HG03045 (cell line): ENCODE data around the gene TP53I3.
A peak's percentile ranks its signal among the peaks of the same experiment; 100 is the strongest.
"Not testable (repeated sequence)": the region's sequence is repeated elsewhere in the genome, so short reads cannot be mapped to it uniquely, and the experiment has no call there.

ENCODE experiments used
- ATAC-seq: cut with Tn5 transposase; IDR thresholded peaks from one replicate; pipeline ENCODE4 v1.9.1; 2021; ENCODE audit warnings: mild to moderate bottlenecking, moderate library complexity; ENCODE audit not compliant: unreplicated experiment

TP53I3 gene, protein sequence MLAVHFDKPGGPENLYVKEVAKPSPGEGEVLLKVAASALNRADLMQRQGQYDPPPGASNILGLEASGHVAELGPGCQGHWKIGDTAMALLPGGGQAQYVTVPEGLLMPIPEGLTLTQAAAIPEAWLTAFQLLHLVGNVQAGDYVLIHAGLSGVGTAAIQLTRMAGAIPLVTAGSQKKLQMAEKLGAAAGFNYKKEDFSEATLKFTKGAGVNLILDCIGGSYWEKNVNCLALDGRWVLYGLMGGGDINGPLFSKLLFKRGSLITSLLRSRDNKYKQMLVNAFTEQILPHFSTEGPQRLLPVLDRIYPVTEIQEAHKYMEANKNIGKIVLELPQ

DNA sequence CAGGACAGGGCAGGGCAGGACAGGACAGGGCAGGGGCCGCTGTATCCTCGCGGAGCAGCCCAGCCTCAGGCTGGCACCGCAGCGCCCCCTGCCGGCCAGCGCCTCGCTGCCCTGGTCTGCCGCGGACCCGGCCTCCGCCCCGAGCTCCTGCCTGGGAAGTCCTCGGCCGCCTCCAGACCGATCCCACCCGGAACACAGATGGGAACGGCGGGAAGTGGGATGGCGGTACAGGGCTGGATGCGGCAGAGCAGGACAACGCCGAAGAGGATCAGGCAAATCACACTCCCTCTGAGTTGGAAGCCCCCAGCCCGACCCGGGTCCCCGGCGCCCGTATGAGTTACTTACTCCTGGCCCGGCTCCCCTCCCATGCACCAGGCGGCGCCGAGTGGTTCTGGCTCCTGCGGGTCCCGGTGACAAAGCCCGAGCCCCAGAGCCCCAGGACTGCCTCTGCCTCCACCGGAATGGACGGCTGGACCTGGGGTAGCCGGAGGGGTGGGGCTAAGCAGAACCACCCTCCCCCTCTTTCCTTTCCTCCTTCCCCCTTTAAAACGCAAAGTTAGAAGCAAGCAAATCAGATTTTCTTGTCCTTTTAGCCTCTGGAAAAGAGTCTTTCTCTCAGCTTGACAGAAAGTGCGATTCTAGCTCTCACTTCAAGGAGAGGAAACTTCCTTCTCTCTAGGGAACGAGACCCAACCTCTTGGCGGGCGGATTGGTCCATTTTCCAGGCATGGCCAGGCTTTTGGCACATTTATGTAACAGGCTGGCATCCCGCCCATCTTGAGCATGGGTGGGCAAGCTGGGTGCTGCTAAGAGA, at the start of gene TP53I3:
Gene TP53I3 (minus strand): TSS at position 449 of the 814 bp plus-strand sequence. CDS start 508 bp downstream, outside the sequence.
- ATAC-seq = peak; percentile 82

DNA sequence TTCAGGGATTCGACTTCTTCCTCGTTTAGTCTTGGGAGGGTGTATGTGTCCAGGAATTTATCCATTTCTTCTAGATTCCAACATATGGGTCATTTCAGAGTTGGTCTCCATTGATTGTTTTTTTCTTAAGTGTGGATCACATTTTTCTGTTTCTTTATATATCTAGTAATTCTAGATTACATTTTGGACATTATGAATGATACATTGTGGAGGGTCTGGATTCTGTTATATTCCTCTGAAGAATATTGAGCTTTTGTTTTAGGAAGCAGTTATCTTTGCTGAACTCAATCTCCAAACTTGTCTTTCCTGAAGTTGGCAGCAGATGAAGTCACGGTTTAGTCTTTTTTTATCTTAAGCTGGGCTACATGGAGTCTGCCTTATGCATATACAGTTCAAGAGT, 47.9 kb upstream of the TP53I3 start:
- ATAC-seq = no peak

DNA sequence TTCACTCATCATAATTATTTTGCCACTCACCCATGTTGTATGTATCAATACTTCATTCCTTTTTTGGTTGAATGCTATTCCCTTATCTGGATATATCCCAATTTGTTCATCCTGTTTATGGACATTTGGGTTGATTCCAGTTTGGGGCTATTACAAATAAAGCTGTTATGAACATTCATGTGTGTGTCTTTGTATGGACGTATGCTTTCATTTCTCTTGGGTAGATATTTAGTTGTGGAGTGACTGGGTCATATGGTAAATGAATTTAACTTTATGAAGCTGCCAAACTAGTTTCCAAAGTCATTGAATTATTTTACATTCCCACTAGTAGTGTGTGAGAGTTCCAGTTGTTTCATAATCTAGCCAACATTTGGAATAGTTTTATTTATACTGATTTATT, 41.3 kb upstream of the TP53I3 start:
- no peak for ATAC-seq

DNA sequence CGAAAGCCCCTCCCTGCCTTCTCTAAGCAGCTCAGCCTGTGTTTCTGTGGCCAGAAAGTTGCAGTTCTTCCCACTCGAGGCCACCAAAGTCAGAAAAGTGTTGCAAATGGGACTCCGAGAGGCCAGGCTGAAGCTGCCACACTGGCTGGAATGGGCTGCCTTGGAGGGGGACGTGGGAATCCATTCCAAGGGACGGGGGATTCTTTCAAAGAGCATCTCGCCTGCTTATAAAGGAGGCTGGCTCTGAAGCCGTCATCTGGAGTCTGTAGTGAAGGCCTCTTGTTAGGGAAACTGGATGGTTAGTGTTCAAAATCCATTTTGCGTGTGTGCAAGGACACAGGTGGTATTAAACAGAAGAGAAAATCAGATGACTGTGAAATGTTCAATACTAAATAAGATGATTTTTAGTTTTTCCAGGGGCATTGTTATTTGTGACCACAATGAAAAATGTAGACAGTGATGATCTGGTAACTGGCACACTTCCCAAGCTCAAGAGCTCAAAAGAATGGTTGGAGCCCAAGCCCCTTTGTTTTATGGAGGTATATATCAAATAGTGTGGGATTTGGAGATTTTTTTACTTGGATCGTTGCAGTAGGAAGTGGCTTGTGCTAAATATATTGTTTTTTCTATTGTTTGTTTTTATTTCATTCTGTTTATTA, 39.4 kb upstream of the TP53I3 start:
- ATAC-seq = peak; percentile 16

DNA sequence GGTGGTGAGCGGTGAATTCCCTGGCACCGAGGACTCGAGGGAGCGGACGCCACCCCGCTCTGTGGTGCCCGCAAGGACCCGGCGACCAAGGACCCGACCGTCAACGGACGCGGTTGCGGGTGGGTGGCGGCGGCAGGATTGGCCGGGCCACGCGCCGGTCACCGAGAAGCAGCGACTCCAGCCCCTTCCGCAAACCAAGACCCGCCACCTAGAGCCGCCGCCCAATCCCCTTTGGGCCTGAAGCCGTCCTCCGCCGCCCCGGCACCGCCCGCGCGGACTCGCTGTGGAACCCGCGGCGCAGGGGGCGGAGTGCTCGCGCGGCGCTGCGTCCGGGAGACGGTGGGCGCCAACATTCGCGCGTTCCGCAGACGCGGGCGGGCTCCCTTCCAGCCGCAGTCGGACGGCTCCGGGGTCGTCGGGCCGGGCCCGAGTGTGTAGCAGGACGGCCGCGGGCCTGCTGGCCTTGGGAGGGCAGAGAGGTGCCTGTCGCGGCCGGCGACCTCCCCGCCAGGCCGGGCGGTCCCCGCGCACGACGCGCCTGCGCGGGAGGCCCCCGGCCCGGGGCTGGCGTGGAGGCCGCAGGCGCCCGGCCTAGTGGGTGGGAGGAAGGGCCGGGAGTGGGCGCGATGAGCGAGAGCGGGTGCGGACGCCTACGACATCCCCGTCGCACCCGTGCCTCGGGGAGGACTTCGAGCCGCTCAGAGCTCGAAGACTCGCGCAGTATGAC, 38.7 kb upstream of the TP53I3 start, which contains the start of the genes FAM228B and PFN4:
Gene FAM228B (plus strand): TSS at position 275 of the 727 bp plus-strand sequence. CDS start 893 bp downstream, outside the sequence.
Gene PFN4 (minus strand): TSS at position 140 of the 727 bp plus-strand sequence. CDS start 799 bp downstream, outside the sequence.
- ATAC-seq = peak; percentile 93

DNA sequence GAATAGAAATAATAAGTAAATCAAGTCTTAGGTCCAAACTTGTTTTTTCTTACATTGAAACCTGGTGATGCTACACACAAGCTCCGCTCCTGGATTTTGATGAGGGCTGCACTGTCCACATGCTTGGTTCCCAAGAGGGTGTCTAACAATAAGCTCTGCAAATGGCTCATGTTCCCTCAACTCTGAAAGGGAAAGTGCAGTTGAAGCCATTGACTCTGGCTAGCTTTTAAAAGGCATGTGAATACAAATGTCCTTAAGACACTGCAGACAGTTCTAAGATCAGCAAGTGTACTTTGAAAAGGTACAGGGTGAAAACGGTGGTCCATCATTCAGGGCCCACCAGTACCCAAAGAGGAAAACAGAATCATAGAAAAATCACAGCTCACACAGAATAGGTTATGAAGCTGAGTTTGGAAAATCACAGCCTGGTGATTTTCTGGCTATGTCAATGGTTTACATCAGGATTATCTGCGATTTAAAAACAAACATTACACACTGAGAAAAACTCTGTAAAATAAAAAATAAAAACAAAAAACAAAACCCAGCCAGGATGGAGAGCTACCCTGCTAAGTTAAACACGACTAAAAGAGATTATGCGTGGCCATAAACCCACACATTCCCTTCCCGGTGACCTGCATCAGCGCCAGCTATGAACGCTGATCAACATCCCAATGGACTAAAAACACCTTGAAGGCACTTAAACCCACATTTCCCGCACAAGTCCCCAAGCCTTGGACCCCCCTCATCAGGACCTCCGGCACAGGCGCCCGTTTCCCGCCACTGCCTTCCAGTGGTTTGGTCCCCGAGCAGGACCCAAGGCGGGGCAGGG, 37.9 kb upstream of the TP53I3 start:
- no peak for ATAC-seq

DNA sequence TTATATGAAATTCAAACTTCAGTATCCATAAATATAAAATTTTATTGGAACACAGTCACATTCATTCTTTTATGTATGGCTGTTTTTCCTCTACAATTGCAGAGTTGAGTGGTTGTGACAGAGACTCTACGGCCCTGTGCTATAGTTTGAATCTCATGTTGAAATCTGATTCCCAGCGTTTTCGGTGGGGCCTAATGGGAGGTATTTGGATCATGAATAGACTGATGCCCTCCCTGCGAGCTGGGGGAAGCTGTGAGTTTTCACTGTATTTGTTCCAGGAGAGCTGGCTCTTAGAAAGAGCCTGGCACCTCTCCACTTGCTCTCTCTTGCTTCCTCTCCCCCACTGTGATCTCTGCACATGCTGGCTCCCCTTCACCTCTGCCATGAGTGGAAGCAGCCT, 36.8 kb upstream of the TP53I3 start:
- no peak for ATAC-seq

DNA sequence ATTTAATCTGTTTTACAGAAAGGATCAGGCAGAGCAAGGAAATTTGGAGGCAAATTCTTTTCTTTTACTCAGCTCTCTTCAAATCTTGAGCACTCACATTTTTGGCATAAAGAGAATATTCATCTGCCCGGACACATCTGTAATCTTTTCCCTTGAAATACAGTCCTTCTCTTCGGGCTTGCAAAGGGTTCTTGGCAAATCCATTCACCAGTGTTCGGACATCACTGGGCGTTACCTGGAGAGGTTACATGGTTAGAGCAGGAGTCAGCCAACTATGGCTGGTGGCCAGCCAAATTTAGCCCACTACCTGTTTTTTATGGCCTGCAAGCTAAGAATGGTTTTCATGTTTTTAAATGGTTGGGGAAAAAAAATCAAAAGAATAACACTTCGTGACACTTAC, 36.4 kb upstream of the TP53I3 start:
- no peak for ATAC-seq

DNA sequence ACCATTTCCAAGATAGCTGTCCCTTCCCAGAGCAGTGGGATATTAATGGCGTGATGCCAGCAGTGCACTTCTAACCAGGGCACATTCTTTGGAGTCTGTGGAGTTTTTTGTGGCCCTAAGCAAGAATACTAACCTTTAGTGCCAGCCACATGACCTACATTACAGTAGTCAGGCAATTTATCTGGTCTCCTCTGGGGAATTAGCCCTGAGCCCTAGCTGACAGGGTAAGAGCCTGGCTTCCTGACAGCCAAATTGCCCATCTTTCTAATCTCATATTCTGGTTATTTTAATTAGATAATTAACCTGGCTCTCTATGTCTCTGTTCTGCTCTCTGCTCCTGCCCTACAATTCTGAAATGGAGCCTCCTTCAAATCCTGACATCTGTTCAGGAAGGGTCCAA, 33.3 kb upstream of the TP53I3 start:
- ATAC-seq = no peak

DNA sequence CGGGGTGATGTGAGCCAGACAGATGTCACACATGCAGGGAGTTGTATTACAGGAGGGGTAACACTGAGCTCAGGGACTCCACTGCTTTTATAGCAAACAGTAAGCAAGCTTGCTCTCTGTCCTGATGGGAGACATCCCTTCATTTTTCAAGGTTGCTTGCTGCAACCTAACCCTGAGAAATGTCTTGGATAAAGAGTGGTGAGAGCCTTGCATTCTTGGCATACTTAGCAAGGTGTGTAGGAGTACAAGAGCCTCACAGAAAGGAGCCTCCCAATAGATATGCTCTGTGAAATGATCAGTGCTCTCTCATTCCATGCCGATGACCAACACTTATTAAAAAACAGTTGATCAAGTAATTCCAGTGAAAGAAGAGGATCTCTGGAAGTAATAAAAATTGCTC, 30.4 kb upstream of the TP53I3 start:
- ATAC-seq = no peak

DNA sequence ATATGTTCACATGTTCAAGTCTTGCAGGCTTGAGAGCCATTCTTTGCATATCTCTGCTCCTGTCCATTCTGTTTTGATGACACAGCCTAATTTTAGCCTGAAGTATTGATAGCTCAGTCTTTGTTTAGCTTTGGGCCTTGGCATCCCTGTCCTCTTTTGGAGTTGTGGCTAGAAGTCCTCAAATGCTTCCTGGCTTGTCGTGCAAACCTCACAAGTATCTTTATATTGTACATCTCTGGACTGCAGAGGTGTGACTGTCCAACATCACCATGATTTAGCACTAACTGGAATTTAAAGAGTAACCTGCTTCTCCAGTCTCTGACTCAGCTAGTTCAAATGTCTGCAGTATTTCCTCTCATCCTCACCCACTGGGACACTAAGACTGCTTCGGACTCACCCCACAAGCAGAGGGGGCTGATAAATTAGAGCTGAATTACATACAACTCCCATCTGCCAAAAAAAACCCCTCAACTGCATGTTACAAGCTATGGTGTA, 26.8 kb upstream of the TP53I3 start:
- no peak for ATAC-seq

DNA sequence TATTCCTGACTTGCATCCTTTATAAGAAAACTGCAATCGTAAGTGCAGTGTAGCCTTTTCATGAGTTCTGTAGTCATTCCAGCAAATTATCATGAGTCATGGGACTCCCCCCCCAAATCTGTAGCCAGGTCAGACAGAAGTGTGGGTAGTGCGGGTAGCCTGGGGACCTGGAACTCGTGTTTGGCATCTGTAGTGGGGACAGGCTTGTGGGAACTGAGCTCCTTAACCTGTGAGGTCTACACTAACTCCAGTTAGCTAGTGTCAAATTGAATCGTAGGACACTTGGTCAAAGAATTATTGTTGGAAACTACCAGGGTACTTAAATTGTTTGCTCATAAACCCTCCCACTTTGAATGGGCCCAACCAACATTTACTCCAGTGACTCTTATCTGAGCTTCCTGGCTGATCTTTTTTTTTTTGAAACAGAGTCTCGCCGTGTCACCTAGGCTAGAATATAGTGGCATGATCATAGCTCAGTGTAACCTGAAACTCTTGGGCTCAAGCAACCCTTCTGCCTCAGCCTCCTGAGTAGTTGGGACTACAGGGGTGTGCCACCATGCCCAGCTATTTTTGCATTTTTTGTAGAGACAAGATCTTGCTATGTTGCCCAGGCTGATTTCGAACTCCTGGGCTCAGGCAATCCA, 26.1 kb upstream of the TP53I3 start:
- ATAC-seq = no peak

DNA sequence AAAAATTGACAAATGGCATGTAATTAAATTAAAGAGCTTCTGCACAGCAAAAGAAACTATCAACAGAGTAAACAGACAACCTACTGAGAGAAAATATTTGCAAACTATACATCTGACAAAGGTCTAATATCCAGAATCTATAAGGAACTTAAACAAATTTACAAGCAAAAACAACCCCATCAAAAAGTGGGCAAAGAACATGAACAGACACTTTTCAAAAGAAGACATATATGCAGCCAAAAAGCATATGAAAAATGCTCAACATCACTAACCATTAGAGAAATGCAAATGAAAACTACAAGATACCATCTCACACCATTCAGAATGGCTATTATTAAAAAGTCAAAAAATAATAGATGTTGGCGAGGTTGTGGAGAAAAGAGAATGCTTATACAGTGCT, 24.8 kb upstream of the TP53I3 start:
- not testable (repeated sequence) for ATAC-seq

DNA sequence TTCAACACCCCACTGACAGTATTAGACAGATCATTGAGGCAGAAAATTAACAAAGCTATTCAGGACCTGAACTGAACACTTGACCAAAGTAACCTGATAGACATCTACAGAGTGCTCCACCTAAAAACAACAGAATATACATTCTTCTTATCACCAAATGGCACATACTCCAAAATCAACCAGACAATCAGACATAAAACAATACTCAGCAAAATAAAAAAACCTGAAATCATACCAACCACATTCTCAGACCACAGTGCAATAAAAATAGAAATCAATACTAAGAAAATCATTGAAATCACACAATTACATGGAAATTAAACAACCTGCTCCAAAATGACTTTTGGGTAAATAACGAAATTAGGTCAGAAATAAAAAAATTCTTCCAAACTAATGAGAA, 22.7 kb upstream of the TP53I3 start:
- ATAC-seq = no peak

DNA sequence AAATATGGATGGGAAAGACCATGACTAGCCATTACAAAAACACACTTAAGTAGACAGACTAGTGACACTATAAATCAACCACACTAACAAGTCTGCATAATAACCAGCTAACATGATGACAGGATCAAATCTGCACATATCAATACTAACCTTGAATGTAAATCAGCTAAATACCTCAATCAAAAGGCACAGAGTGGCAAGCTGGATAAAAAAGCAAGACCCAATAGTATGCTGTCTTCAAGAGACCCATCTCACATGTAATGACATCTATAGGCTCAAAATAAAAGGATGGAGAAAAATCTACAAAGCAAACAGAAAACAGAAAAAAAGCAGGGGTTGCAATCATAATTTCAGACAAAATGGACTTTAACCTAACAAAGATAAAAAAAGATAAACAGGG, 22.2 kb upstream of the TP53I3 start:
- ATAC-seq = no peak

DNA sequence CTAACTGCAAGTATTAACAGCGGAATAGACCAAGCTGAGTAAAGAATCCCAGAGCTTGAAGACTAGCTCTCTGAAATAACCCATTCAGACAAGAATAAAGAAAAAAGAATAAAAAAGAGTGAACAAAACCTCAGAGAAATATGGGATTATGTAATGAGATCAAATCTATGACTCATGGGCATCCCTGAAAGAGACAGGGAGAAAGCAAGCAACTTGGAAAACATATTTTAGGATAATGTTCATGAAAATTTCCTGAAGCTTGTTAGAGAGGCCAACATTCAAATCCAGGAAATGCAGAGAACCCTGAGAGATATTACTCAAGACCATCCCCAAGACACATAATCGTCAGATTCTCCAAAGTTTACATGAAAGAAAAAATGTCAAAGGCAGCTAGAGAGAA, 21.2 kb upstream of the TP53I3 start:
- no peak for ATAC-seq

DNA sequence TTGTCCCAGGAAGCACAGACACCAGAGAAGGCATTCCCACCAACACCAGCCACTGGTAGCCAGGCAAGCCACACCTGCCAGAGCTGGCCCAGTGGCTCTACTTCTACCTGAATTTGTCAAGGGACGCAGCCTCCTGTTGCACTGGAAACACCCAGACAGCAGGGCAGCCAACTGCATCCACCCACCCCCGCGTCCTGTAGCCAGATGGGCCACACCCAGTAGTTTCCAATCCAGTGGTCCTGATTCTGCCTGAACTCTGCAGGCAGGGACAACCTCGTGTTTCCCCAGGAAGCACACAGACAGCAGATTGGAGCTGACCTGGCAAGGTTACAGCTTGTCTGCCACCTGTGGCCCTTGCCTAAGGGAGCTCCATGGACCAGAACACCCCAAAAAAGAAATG, 20.3 kb upstream of the TP53I3 start:
- ATAC-seq = no peak

DNA sequence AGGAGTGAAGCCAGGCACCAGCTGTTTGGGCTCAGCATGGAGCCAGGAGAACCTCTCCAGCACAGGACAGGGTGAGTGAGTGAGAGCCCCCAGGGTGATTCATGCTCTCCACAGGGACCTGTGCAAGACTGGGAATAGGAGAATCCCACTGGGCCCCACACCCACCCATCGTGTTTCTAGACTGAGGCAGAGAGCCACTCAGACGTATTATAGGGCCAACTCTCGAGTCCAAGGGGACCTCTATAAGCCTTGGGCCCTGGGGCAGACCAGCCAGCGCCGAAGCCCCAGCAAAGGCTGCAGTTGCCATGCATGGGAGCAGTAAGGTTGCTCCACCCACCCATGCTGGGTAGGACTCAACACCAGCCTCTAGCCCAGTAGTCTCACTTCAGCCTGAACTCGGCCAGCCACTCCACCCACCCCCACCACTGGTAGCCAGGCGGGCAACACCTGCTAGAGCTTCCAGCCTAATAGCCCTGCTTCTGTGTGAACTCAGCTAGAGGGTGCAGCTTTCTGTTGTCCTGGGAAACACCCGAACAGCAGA, 19.5 kb upstream of the TP53I3 start:
- ATAC-seq = no peak

DNA sequence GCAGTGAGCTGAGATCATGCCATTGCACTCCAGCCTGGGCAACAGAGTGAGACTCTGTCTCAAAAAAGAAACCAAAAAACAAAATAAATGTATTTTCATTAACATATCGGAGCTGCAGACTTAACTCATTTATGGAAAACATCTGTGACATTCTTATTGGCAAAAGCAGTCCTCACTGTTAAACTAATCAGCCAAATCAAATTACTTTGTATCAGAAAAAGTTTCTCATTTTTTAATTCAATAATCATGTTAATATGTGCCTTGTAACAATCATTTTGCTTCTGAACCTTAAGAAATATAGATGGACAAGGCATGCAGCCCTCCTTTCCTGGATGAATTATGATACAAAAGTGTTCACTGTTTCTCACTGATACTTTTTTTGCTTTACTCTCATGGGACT, 18.0 kb upstream of the TP53I3 start:
- no peak for ATAC-seq
